Dendritic cell treated with granulocyte-macrophage colony-stimulating factor and Interleukin-4, amounts not matched to agents 40 ng/mL and 50 ng/mL, for 4 days (primary cell): ENCODE data around the gene GLP1R.
"Not testable (repeated sequence)": the region's sequence is repeated elsewhere in the genome, so short reads cannot be mapped to it uniquely, and the experiment has no call there.

Experiments
- H3K27ac Mint-ChIP-seq: one replicate; pipeline ENCODE4 v1.8.0; 2022; ENCODE audit warnings: mild to moderate bottlenecking, mixed read lengths
- H3K27me3 Mint-ChIP-seq: one replicate; pipeline ENCODE4 v1.8.0; 2022; ENCODE audit warnings: mild to moderate bottlenecking, mixed read lengths
- H3K36me3 Mint-ChIP-seq: one replicate; pipeline ENCODE4 v1.8.0; 2022; ENCODE audit warnings: low read depth, mixed read lengths
- H3K4me1 Mint-ChIP-seq: one replicate; pipeline ENCODE4 v1.8.0; 2022; ENCODE audit warnings: low read depth, mixed read lengths
- H3K4me3 Mint-ChIP-seq: one replicate; pipeline ENCODE4 v1.8.0; 2022; ENCODE audit warnings: mild to moderate bottlenecking, moderate library complexity, mixed read lengths
- H3K9me3 Mint-ChIP-seq: one replicate; pipeline ENCODE4 v1.8.0; 2022; ENCODE audit warnings: mixed read lengths
- intact Hi-C: fragments of 100-400 bp; cut with micrococcal nuclease; formaldehyde crosslinking; loops from one replicate; pipeline ENCODE4 v1.15.0; 2022

Gene GLP1R

GRCh38 chr6:39118921-39119320 lies 70.3 kb downstream of the GLP1R start:
- intact Hi-C loops: no loop called here
- peaks cover 7% of the 10 kb centered on the region for H3K36me3 Mint-ChIP-seq
- peaks cover 15% of the 10 kb centered on the region for H3K27me3 Mint-ChIP-seq
- H3K4me3 Mint-ChIP-seq: no peak overlapping the region
- no peaks in the 10 kb centered on the region for H3K9me3 Mint-ChIP-seq
- H3K27ac Mint-ChIP-seq: no peak overlapping the region
- peaks cover 6% of the 10 kb centered on the region for H3K4me1 Mint-ChIP-seq

DNA sequence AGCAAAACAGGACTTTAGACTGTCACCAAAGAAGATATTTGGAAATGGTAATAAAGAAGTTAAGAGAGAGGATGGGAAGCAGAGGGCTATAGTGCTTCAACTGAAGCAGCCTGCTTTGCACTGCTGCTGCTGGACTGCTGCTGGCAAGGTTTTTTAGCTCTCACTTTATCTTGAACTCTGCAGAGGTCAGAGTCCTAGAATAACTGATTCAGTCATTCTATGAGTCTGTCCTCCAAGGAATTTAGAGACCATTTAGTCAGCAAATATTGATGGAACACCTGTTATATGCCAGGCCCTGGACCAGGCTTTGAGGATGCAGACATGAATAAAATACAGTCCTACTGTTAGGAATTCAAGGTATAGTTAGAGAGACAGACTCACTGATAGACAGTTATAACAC lies 75.5 kb downstream of the GLP1R start:
- Mint-ChIP-seq H3K4me1 (no peaks in the 10 kb centered on the region), H3K27ac (no peak overlapping the region), H3K9me3 (no peaks in the 10 kb centered on the region), H3K36me3 (no peaks in the 10 kb centered on the region), H3K4me3 (no peak overlapping the region), H3K27me3 (peaks cover 23% of the 10 kb centered on the region)
- intact Hi-C loops: no loop called here

- Mint-ChIP-seq H3K36me3 (no peaks in the 10 kb centered on the region), H3K9me3 (no peaks in the 10 kb centered on the region), H3K27ac (no peak overlapping the region), H3K27me3 (peaks cover 13% of the 10 kb centered on the region), H3K4me1 (no peaks in the 10 kb centered on the region), H3K4me3 (no peak overlapping the region)
- intact Hi-C loops: no loop called here
These were observed 79.5 kb downstream of the GLP1R start for GRCh38 chr6:39128106-39128505.

DNA sequence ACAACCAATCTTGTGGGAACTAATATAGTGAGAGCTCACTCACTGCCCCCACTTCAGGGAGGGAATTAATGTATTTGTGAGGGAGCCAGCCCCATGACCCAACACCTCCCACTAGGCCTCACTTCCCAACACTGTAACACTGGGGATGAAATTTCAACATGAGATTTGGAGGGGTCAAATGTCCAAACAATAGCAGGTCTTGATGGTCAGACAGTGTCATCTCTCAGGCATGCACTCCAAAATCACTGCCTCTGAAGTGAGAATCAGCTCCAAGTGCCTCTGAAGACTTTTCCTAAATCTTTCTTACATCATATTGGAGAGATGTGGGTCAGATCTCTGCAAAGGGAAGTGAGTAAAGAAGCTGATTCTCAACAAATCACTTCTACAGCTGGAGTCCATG lies 80.3 kb downstream of the GLP1R start:
- Mint-ChIP-seq H3K27me3 (peaks cover 11% of the 10 kb centered on the region), H3K36me3 (no peaks in the 10 kb centered on the region), H3K9me3 (no peaks in the 10 kb centered on the region), H3K4me1 (no peaks in the 10 kb centered on the region), H3K4me3 (no peak overlapping the region), H3K27ac (no peak overlapping the region)
- intact Hi-C loops: no loop called here

- Mint-ChIP-seq H3K27me3 (peaks cover 6% of the 10 kb centered on the region), H3K4me1 (no peaks in the 10 kb centered on the region), H3K9me3 (no peaks in the 10 kb centered on the region), H3K4me3 (no peak overlapping the region), H3K36me3 (no peaks in the 10 kb centered on the region), H3K27ac (no peak overlapping the region)
- intact Hi-C loops: no loop called here
These were observed 82.1 kb downstream of the GLP1R start for GRCh38 chr6:39130691-39131090.

GRCh38 chr6:39134761-39135160 lies 86.2 kb downstream of the GLP1R start:
- H3K9me3 Mint-ChIP-seq, intact Hi-C loops: not testable (repeated sequence)

GRCh38 chr6:39136207-39136606 lies 87.6 kb downstream of the GLP1R start:
- H3K4me3 Mint-ChIP-seq, H3K27ac Mint-ChIP-seq: not testable (repeated sequence)

More at GRCh38 chr6:39134761-39135160, 86.2 kb downstream of the GLP1R start:
- H3K27me3 Mint-ChIP-seq, H3K27ac Mint-ChIP-seq, H3K36me3 Mint-ChIP-seq, H3K4me1 Mint-ChIP-seq, H3K4me3 Mint-ChIP-seq: not testable (repeated sequence)

DNA sequence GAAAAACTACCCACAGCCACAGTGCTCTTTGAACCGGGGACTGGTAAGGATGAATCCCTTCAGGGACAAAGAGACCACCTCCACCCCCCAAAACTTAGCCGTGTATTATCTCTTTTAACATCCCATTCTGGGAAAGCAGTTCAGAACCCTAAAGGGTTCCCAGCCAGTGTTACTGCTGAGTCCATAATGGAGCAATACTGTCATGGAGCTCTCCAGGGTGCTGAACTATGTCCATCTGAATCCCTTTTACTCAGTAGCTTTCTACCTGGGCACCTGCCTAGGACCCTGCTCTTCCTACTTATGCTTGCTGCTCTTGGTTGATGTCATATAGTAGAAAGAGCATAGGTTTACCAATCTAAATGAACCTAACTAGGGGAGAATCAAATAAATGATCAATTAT lies 88.7 kb downstream of the GLP1R start:
- Mint-ChIP-seq H3K9me3 (no peaks in the 10 kb centered on the region), H3K27me3 (peaks cover 15% of the 10 kb centered on the region)

More at GRCh38 chr6:39136207-39136606, 87.6 kb downstream of the GLP1R start:
- intact Hi-C loops, H3K36me3 Mint-ChIP-seq, H3K4me1 Mint-ChIP-seq, H3K9me3 Mint-ChIP-seq: not testable (repeated sequence)
- peaks cover 15% of the 10 kb centered on the region for H3K27me3 Mint-ChIP-seq

More for the DNA sequence above, 88.7 kb downstream of the GLP1R start:
- H3K4me3 Mint-ChIP-seq: no peak overlapping the region
- no peak overlapping the region for H3K27ac Mint-ChIP-seq
- intact Hi-C loops: no loop called here
- no peaks in the 10 kb centered on the region for H3K36me3 Mint-ChIP-seq
- no peaks in the 10 kb centered on the region for H3K4me1 Mint-ChIP-seq
